GM21619 (cell line): ENCODE measurements around the gene HDAC4.

Experiments used
- ATAC-seq: cut with Tn5 transposase; IDR thresholded peaks from one replicate; pipeline ENCODE4 v1.9.1; 2021; ENCODE audit not compliant: unreplicated experiment

HDAC4 gene

GRCh38 chr2:239102266-239102665 lies 298.6 kb downstream of the HDAC4 start:
- ATAC-seq: no peak

- ATAC-seq: no peak
These were observed 299.0 kb downstream of the HDAC4 start for GRCh38 chr2:239101807-239102206.

- no peak for ATAC-seq
These were observed 299.7 kb downstream of the HDAC4 start for GRCh38 chr2:239101071-239101470.

DNA sequence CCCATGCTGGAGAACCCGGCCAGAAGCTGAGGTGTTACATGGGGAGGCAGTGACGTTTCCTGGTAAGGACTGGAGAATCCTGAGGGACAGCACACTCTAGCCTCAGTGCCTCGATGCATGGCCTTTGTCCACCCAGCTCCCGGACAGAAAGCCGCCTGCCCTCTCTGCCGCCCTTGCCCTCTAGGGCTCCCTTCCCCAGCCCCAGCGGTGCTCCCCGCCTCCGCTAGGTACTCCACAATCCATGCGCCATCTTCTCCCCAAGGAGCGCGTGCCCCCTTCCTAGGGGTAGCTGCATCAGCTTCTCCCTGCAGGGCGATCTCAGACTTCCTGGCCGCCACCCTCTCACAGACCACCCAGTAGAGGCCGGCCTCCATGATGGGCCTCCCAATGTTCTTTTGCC lies 301.3 kb downstream of the HDAC4 start:
- no peak for ATAC-seq

DNA sequence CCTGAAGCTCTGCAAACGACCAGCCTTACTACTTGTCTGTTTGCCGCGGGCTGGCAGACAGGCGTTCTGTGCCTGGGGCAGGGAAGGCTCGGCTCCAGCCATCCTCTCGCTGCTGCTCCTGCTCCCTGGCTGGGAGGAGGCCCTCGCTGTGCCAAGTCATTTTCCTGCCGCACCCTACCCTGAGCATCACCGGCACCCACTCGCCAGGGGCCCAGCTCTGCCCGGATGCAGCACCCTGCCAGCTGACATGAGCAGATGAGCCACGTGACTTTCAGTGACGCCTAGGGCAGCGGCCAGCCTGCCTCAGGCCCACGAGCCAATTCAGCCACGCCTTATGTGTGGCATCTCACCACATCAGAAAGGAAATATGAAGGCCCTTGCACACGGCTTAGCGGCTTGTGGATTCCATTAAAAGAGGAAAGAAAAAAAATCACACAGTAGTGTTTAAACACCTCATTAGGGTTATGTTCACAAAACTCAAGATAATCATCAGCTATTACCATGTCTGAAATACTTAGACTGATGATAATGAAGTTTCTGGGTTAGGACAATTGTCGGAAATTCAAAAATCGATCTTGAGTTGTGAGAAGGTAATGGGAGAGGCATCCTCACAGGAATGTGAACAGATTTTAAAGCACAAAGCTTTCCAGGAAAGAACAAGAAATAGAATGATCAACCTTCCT lies 302.4 kb downstream of the HDAC4 start:
- ATAC-seq: no peak

GRCh38 chr2:239097428-239097696 lies 303.5 kb downstream of the HDAC4 start:
- no peak for ATAC-seq

GRCh38 chr2:239096676-239097427 lies 304.0 kb downstream of the HDAC4 start:
- ATAC-seq: no peak

DNA sequence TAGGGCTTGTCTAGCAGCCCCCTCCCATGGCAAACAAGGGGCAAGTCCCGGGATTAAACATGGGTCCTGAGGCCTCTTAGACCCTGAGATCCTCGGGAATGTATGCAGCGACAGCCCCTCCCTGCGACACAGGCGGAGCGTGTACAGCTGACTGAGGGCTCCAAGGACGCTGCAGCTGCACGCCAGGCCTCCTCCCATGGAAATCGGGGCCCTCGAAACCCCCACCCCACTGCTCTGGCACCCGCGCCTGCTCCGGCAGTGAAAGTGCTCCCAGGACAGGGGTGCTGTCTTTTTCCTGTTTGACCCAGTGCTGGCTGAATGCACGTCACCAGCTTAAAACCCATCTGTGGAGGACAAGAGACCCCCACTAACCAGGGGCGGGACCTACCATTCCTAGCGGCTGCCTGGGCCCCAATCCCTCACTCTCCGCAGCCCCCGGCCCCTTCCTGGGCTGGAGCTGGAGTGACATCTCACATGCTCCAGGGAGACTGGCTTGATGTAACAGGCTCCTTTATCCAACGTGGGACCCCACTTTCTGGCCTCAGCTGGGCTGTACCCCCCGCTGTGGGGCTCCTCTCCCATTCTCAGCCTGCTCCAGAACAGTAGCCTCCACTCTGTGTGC lies 305.2 kb downstream of the HDAC4 start:
- no peak for ATAC-seq

DNA sequence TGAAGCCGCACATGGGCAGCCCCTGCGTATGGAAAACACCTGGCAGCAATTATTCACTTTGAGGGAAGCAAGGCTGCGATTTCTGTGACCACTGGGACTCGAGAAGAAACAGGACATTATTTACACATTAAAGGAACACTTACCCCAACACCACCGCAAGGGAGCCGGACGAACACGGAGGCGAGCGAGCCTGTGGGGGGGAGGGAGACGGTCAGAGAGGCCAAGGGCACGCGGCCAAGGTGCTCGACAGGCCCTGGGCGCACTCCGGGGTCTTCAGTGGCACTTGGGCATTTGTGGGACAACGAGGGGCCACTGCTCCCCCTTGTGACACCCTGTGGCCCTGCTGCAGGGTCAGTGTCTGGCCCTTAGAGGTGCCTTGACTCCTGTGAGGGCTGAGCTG lies 306.0 kb downstream of the HDAC4 start:
- no peak for ATAC-seq

GRCh38 chr2:239093952-239094351 lies 306.9 kb downstream of the HDAC4 start:
- no peak for ATAC-seq

GRCh38 chr2:239093542-239093941 lies 307.3 kb downstream of the HDAC4 start:
- ATAC-seq: no peak

- ATAC-seq: no peak
These were observed 308.1 kb downstream of the HDAC4 start for GRCh38 chr2:239092571-239093294.

GRCh38 chr2:239089884-239090283 lies 310.9 kb downstream of the HDAC4 start:
- ATAC-seq: no peak

DNA sequence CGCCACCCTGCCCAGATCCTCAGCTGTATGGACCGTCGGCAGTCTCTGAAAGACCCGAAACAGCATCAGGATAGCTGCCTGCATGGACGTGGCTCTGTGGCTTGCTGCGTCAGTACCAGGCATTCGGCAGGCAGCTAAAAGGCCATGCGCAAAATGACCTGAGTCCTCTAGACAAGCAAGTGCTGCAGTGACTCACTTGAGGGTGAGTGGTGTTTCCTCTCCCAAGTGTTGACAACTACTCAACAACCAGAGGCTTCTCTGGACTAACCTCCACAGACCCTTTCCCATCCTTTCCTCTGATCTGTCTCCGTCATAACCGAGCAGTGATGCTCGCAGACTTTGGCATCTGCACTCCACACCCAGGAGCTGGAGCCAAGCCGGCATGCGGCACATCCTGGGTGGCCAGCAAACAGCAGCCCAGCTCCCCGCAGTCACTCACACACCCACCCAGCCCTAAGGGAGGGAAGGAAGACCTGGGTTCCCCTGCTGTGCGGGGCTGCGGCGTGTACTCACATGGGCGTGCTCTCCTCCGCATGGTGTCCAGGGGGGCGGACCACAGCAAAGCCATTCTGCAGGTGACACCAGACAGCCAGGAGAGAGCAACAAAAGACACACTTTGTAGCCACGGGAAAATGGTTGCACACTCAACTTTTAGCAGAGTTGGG lies 313.6 kb downstream of the HDAC4 start:
- no peak for ATAC-seq

- no peak for ATAC-seq
These were observed 314.3 kb downstream of the HDAC4 start for GRCh38 chr2:239086325-239087020.

GRCh38 chr2:239085201-239085992 lies 315.4 kb downstream of the HDAC4 start:
- ATAC-seq: no peak

DNA sequence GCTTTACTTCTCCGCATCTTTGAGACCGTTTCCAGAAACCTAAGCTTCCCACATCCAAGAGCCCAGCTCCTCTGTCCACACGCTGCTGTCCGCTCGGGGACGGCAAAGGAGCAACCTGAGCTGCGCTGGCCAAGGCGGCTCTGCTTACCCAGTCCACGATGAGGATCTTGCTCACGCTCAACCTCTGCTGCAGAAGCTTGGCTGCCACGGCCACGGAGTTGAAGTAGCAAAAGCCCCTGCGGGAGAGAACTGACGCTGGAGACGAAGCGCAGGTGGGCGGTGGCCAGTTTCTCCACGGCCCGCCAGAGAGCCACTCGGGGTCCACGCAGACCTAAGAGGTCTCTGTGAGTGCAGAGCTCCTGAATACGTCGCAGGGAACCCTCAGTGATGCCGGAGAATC lies 316.8 kb downstream of the HDAC4 start:
- no peak for ATAC-seq

DNA sequence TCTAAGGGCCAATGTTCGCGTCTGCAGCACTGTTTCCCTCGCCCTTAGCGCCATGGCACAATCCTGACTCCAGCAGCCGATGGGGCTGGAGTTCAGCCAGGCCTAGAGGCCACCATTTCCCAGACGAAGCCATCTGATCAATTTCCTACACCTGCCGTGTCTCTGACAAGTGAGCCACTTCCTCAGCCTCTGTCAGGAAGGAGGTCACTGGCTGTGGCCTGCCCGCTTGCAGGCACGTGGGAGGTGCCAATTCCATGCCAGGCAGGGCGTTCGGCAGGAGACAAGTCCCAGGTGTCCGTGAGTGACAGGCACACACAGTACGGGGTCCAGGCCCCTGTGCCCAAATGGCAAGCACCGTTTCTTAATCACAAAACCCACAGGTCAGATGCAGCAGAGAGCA lies 318.4 kb downstream of the HDAC4 start:
- ATAC-seq: no peak

- ATAC-seq: no peak
These were observed 319.2 kb downstream of the HDAC4 start for GRCh38 chr2:239081622-239082021.

GRCh38 chr2:239081046-239081445 lies 319.8 kb downstream of the HDAC4 start:
- no peak for ATAC-seq
